Neural cell (in vitro differentiated cells): ENCODE results near the gene DOCK7. TPM values are rescaled to one million over a fixed set of nuclear protein-coding genes. Genes with fewer than 3 reads are reported as not detected.

Experiments used
- H2AFZ ChIP-seq: fragments of 200-600, 300-800 bp; sonication (generic), shearing (Covaris generic); 2 replicates; pipeline ENCODE4 v1.6.0; 2014; ENCODE audit warnings: low read depth, mild to moderate bottlenecking, antibody characterized with exemption, low read length, moderate library complexity
- H3F3A ChIP-seq: fragments of 200-600 bp; shearing (Covaris generic); 2 replicates; pipeline ENCODE4 v1.6.1; 2016; ENCODE audit warnings: mild to moderate bottlenecking, moderate library complexity, mixed read lengths, antibody characterized with exemption, low read length; ENCODE audit not compliant: insufficient read depth, poor library complexity, severe bottlenecking
- H3K27ac ChIP-seq: fragments of 200-600, 300-800 bp; sonication (generic), shearing (Covaris generic); 2 replicates; pipeline ENCODE4 v1.5.1; 2014; ENCODE audit warnings: mild to moderate bottlenecking, low read length, moderate library complexity
- H3K27me3 ChIP-seq: fragments of 300-800, 200-600 bp; sonication (generic), shearing (Covaris generic); 2 replicates; pipeline ENCODE4 v1.6.0; 2014; ENCODE audit warnings: mild to moderate bottlenecking, low read depth, low read length, moderate library complexity; ENCODE audit not compliant: insufficient read depth
- H3K36me3 ChIP-seq: fragments of 300-800, 200-600 bp; sonication (generic), shearing (Covaris generic); 2 replicates; pipeline ENCODE4 v1.5.1; 2014; ENCODE audit warnings: mild to moderate bottlenecking, antibody characterized with exemption, low read length, moderate library complexity; ENCODE audit not compliant: insufficient read depth
- H3K4me2 ChIP-seq: fragments of 300-800, 200-600 bp; sonication (generic), shearing (Covaris generic); 2 replicates; pipeline ENCODE4 v1.6.0; 2014; ENCODE audit warnings: mild to moderate bottlenecking, low read length
- H3K4me3 ChIP-seq: fragments of 300-800, 200-600 bp; sonication (generic), shearing (Covaris generic); 2 replicates; pipeline ENCODE4 v1.5.1; 2014; ENCODE audit warnings: mild to moderate bottlenecking, low read length, moderate library complexity
- H3K79me2 ChIP-seq: fragments of 200-600 bp; shearing (Covaris generic); replicated peaks from 2 replicates; pipeline ENCODE4 v1.6.0; 2014; ENCODE audit warnings: mild to moderate bottlenecking, low read length, moderate library complexity; ENCODE audit not compliant: insufficient read depth
- H3K9ac ChIP-seq: fragments of 300-800, 200-600 bp; sonication (generic), shearing (Covaris generic); 2 replicates; pipeline ENCODE4 v1.6.1; 2016; ENCODE audit warnings: mild to moderate bottlenecking, low read length, mixed read lengths
- H3K9me2 ChIP-seq: fragments of 200-600 bp; shearing (Covaris generic); 2 replicates; pipeline ENCODE4 v1.6.1; 2016; ENCODE audit warnings: mild to moderate bottlenecking, low read length, mixed read lengths; ENCODE audit not compliant: insufficient read depth
- H3K9me3 ChIP-seq: fragments of 200-600, 300-800 bp; sonication (generic), shearing (Covaris generic); 2 replicates; pipeline ENCODE4 v1.6.1; 2016; ENCODE audit warnings: mild to moderate bottlenecking, mixed run types, low read length, moderate library complexity, mixed read lengths
- H4K20me1 ChIP-seq: fragments of 200-600 bp; shearing (Covaris generic); 2 replicates; pipeline ENCODE4 v1.6.1; 2016; ENCODE audit warnings: mild to moderate bottlenecking, mixed run types; ENCODE audit not compliant: insufficient read depth
- CTCF ChIP-seq: fragments of 450-650 bp; IDR thresholded peaks from 2 replicates; pipeline ENCODE4 v1.5.1; 2014; ENCODE audit warnings: antibody characterized with exemption, mild to moderate bottlenecking, moderate library complexity; ENCODE audit not compliant: poor library complexity, severe bottlenecking
- EP300 ChIP-seq: fragments of 450-650 bp; conservative IDR thresholded peaks from 2 replicates; pipeline ENCODE4 v1.6.1; 2014; ENCODE audit warnings: antibody characterized with exemption, mild to moderate bottlenecking, moderate library complexity; ENCODE audit not compliant: poor library complexity, severe bottlenecking
- EZH2 ChIP-seq: fragments of 200-600, 300-800 bp; shearing (Covaris generic), sonication (generic); IDR thresholded peaks from 2 replicates; pipeline ENCODE4 v1.6.1; 2014; ENCODE audit warnings: antibody characterized with exemption, low read length, borderline replicate concordance, mild to moderate bottlenecking; ENCODE audit not compliant: insufficient read depth, poor library complexity, severe bottlenecking
- MXI1 ChIP-seq: fragments of 450-650 bp; conservative IDR thresholded peaks from 2 replicates; pipeline ENCODE4 v1.6.1; 2014; ENCODE audit warnings: antibody characterized with exemption, mild to moderate bottlenecking; ENCODE audit not compliant: poor library complexity, severe bottlenecking
- POLR2AphosphoS5 ChIP-seq: IDR thresholded peaks from 2 replicates; pipeline ENCODE4 v1.6.1; 2012
- RAD21 ChIP-seq: fragments of 450-650 bp; conservative IDR thresholded peaks from 2 replicates; pipeline ENCODE4 v1.6.1; 2014; ENCODE audit warnings: antibody characterized with exemption, mild to moderate bottlenecking, moderate library complexity
- SMC3 ChIP-seq: fragments of 450-650 bp; conservative IDR thresholded peaks from 2 replicates; pipeline ENCODE4 v1.6.1; 2014; ENCODE audit warnings: antibody characterized with exemption, mild to moderate bottlenecking, moderate library complexity; ENCODE audit not compliant: poor library complexity
- TAF1 ChIP-seq: IDR thresholded peaks from 2 replicates; pipeline ENCODE4 v1.6.1; 2012; ENCODE audit warnings: low read depth
- polyA plus RNA-seq: library from polyadenylated mRNA; depleted of rRNA; stranded (reverse); fragments of >200 nt; gene quantifications from 2 replicates; pipeline ENCODE4 v1.2.3, GENCODE V29; 2014
- TF ChIP-seq, protein P1 (sequence below): IDR thresholded peaks from 2 replicates; pipeline ENCODE4 v1.6.1; 2012; ENCODE audit warnings: borderline replicate concordance

Gene DOCK7
- polyA plus RNA-seq, 1 donor from 2014 or later, result 129 TPM

DNA sequence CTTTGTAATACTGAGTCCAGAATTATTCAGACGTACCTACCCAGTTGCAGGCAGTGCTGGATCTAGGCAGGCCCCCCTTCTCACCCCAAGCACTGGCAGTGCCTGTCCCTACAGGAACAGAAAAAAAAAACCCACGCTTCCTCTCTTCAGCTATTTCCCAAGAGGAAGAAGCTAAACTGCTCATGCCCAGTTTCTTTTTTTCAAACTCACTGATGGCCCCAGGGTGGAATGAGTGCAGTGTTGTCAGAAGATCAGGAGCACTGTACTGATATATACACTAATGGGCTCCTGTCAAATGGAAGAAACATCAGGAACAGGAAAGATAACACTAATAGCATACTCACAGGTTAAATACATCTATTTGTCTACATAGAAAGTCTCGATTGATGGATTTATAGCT lies 28.2 kb upstream of the DOCK7 start:
- Histone ChIP-seq H3K36me3 (no peaks in the 10 kb centered on the region), H3K9me3 (no peaks in the 10 kb centered on the region), H2AFZ (no peak overlapping the region), H4K20me1 (no peaks in the 10 kb centered on the region), H3K4me2 (no peak overlapping the region), H3K4me3 (no peak overlapping the region), H3K27ac (peak overlapping the region; percentile 37), H3F3A (no peaks in the 10 kb centered on the region), H3K9ac (no peak overlapping the region), H3K27me3 (no peaks in the 10 kb centered on the region), H3K79me2 (no peaks in the 10 kb centered on the region), H3K9me2 (no peaks in the 10 kb centered on the region)
- TF ChIP-seq TAF1 (no peak), CTCF (no peak), EP300 (peak; percentile 73), MXI1 (no peak), SMC3 (no peak), RAD21 (no peak), POLR2AphosphoS5 (peak; percentile 50), EZH2 (no peak)
- TF ChIP-seq, protein P1, sequence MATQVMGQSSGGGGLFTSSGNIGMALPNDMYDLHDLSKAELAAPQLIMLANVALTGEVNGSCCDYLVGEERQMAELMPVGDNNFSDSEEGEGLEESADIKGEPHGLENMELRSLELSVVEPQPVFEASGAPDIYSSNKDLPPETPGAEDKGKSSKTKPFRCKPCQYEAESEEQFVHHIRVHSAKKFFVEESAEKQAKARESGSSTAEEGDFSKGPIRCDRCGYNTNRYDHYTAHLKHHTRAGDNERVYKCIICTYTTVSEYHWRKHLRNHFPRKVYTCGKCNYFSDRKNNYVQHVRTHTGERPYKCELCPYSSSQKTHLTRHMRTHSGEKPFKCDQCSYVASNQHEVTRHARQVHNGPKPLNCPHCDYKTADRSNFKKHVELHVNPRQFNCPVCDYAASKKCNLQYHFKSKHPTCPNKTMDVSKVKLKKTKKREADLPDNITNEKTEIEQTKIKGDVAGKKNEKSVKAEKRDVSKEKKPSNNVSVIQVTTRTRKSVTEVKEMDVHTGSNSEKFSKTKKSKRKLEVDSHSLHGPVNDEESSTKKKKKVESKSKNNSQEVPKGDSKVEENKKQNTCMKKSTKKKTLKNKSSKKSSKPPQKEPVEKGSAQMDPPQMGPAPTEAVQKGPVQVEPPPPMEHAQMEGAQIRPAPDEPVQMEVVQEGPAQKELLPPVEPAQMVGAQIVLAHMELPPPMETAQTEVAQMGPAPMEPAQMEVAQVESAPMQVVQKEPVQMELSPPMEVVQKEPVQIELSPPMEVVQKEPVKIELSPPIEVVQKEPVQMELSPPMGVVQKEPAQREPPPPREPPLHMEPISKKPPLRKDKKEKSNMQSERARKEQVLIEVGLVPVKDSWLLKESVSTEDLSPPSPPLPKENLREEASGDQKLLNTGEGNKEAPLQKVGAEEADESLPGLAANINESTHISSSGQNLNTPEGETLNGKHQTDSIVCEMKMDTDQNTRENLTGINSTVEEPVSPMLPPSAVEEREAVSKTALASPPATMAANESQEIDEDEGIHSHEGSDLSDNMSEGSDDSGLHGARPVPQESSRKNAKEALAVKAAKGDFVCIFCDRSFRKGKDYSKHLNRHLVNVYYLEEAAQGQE, result no peak

DNA sequence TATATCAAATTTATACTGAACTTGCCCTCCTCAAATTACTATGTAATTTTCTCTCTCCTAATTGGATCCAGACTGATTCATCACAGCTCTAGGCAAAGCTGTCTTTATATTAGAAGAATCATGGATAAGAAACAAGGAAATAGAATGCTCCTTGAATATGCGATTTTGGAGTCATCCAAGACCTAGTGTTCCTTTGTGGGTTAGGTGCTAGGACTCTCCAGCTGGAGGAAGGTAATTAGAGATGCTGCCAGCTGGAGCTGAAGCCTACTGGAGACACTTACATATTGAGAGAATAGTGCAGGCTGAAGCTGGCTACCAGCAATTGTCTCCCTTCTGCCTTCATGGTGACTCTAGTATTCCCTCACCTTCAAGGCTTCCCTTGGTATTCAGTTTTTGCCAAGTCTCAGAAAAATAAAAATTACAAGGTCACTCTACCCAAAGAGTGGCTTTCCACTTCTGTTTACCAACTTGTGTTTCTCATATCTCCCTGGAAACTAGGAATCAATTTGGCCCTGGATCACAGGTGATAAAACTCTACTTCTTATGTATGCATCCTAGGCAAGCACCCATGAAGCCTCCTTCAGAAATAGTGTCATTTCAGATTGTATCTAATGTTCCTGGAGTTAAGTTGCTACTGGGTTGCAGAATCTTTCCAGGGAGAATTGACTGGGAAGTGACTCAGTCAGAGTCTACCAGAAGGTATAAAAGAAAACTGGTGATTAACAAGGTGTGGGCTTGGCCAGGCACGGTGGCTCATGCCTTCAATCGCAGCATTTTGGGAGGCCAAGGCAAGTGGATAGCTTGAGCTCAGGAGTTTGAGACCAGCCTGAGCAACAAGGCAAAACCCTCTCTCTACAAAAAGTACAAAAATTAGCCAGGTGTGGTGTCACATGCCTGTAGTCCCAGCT lies 24.4 kb upstream of the DOCK7 start:
- Histone ChIP-seq H3K79me2 (no peaks in the 10 kb centered on the region), H4K20me1 (no peaks in the 10 kb centered on the region), H3K27ac (no peak overlapping the region), H3K4me3 (no peak overlapping the region), H3K9me2 (no peaks in the 10 kb centered on the region), H2AFZ (no peak overlapping the region), H3K36me3 (no peaks in the 10 kb centered on the region), H3K9me3 (no peaks in the 10 kb centered on the region), H3K9ac (no peak overlapping the region), H3F3A (no peaks in the 10 kb centered on the region), H3K4me2 (no peak overlapping the region), H3K27me3 (no peaks in the 10 kb centered on the region)
- no peak for TF ChIP-seq TAF1
- no peak for TF ChIP-seq SMC3
- no peak for TF ChIP-seq CTCF
- no peak for TF ChIP-seq RAD21
- no peak for TF ChIP-seq MXI1
- no peak for TF ChIP-seq POLR2AphosphoS5
- TF ChIP-seq EZH2, result no peak
- TF ChIP-seq, protein P1, result no peak
- TF ChIP-seq EP300, result no peak
